NB4 (cell line): ENCODE results near the gene INO80.
"Not testable (repeated sequence)": the region's sequence is repeated elsewhere in the genome, so short reads cannot be mapped to it uniquely, and the experiment has no call there.

ENCODE experiments used
- DNase-seq: peaks from one replicate; pipeline ENCODE4 v3.0.0; 2010; ENCODE audit warnings: low read depth
- H3K4me3 ChIP-seq: one replicate; pipeline ENCODE4 v1.5.1; 2011; ENCODE audit warnings: mild to moderate bottlenecking, low read depth, low read length, moderate library complexity
- CTCF ChIP-seq: IDR thresholded peaks from one replicate; pipeline ENCODE4 v1.5.1; 2012; ENCODE audit warnings: low read depth, low read length
- MYC ChIP-seq: IDR thresholded peaks from 2 replicates; pipeline ENCODE4 v1.6.1; 2011; ENCODE audit warnings: low read depth, low read length
- POLR2A ChIP-seq: IDR thresholded peaks from 2 replicates; pipeline ENCODE4 v1.6.1; 2011; ENCODE audit warnings: mild to moderate bottlenecking; ENCODE audit not compliant: insufficient read length; ENCODE audit errors: extremely low read depth
- TF ChIP-seq, protein P1 (sequence below): IDR thresholded peaks from 2 replicates; pipeline ENCODE4 v1.6.1; 2011; ENCODE audit warnings: low read depth, low read length

INO80 gene

GRCh38 chr15:41133454-41133853 is 17.4 kb upstream of the INO80 start:
- TF ChIP-seq, protein P1, sequence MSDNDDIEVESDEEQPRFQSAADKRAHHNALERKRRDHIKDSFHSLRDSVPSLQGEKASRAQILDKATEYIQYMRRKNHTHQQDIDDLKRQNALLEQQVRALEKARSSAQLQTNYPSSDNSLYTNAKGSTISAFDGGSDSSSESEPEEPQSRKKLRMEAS = no peak
- TF ChIP-seq CTCF (no peak), MYC (no peak), POLR2A (no peak)
- H3K4me3 ChIP-seq = no peak overlapping the region
- no peak for DNase-seq

DNA sequence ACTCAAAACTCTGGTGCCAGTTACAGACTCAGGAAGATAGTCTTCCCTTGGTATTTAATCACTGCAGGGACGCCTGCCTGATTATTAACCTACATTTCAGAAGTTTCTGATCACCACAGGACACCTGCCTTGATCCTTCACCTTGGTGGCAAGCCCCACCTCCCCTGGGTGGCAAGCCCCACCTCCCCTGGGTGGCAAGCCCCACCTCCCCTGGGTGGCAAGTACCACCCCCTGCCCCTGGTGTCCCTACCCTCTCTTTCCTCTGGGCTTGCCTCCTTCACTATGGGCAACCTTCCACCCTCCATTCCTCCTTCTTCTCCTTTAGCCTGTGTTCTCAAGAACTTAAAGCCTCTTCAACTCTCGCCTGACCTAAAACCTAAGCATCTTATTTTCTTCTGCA is 16.0 kb upstream of the INO80 start:
- H3K4me3 ChIP-seq, DNase-seq: not testable (repeated sequence)

DNA sequence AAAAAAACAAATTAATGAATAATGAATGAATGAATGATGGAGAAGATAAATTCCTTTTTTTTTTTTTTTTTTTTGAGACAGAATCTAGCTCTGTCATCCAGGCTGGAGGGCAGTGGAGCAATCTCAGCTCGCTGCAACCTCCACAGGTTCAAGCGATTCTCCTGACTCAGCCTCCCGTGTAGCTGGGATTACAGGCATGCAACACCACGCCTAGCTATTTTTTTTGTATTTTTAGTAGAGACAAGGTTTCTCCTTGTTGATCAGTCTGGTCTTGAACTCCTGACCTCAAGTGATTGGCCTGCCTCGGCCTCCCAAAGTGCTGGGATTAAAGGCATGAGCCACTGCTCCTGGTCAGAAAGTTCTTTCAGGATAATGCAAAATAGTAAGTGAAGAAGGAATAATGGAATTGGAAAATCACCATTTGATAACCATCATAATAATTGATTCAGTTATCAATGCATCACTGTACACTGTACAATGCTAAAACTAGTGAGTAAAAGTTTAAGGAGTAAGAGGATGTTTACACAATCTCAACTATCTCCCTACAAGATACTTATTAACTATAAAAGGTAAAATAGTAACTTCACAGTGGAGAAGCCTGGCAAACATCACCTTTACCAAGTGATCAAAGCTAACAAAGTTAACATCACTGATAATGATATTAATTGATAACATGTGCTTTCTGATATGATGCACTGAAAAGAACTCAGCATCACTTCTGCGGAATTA is 12.3 kb upstream of the INO80 start:
- no peak for DNase-seq
- H3K4me3 ChIP-seq = no peak overlapping the region
- TF ChIP-seq CTCF (no peak), MYC (no peak), POLR2A (no peak)
- TF ChIP-seq, protein P1 = no peak

DNA sequence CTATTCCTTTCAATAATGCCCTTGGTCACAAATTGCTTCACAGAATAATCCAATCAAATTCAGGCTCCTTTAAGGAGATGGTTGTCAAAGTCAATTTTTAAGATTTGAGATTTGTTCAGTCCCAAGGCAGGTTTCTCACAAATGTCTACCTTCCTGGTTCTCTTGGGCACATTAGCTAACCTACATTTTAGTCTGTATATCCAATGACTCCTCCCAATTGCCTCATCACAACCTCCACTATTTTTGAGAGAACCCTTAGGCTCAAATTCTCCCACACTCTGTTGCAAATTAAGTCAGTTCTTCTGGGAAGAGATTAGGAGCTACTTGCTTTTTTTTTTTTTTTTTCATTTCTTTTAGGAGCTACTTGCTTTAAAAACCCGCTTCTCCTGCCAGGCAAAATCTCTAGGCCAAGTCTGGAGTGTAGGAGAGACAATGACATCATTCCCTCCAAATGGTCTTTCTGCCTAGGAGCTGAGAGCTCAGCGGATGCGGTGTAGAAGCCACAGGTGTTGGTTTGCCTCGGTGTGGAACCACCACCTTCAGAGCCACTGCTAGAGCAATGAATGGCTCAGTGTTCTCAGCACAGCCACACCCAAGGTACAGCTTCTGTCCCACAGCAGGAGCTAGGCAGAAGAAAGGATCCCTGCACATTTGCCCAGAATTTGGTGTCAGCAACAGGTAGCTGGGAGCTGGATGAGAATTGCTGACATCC is 10.0 kb upstream of the INO80 start:
- no peak for DNase-seq

GRCh38 chr15:41125063-41125669 is 9.1 kb upstream of the INO80 start:
- H3K4me3 ChIP-seq = no peak overlapping the region
- no peak for DNase-seq
- TF ChIP-seq POLR2A (no peak), CTCF (no peak), MYC (no peak)
- TF ChIP-seq, protein P1 = no peak

More for the DNA sequence above, 10.0 kb upstream of the INO80 start:
- TF ChIP-seq CTCF (no peak), POLR2A (no peak), MYC (no peak)
- TF ChIP-seq, protein P1 = no peak
- H3K4me3 ChIP-seq = no peak overlapping the region

DNA sequence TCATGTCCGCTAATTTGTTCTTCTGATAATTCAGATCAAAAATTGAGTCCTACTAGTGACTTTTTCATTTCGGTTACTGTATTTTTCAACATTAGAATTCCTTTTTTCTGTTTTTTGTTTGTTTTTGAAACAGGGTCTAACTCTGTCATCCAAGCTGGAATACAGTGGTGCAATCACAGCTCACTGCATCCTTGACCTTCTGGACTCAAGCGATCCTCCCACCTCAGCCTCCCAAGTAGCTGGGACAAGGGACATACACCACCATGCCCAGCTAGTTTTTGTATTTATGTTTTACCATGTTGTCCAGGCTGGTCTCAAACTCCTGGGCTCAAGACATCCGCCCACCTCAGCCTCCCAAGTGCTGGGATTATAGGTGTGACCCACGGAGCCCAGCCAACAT is 8.0 kb upstream of the INO80 start:
- H3K4me3 ChIP-seq = no peak overlapping the region
- DNase-seq = no peak
- TF ChIP-seq MYC (no peak), POLR2A (no peak), CTCF (no peak)
- TF ChIP-seq, protein P1 = no peak
